Thoracic aorta (tissue), 2 donors: ENCODE results near the gene HMGN1. TPM values are rescaled to one million over a fixed set of nuclear protein-coding genes. Genes with fewer than 3 reads are reported as not detected.

Experiments used
- ATAC-seq: fragments of 150-250 bp; one replicate; pipeline ENCODE4 v1.8.0; 2017; ENCODE audit warnings: low read depth; ENCODE audit not compliant: insufficient number of reproducible peaks, low FRiP score
- DNase-seq: peaks from one replicate; pipeline ENCODE4 v3.0.0-alpha.2; 2020; ENCODE audit warnings: low spot score
- H3K27ac ChIP-seq, 2 donors: fragments of 200-600 bp; sonication (generic); 1 replicate in 1 of 2; 2 replicates in 1 of 2; pipeline ENCODE4 v1.5.1; 2016; ENCODE audit warnings: mild to moderate bottlenecking in 2 of 2, moderate library complexity in 2 of 2
- H3K27me3 ChIP-seq: fragments of 200-600 bp; sonication (generic); replicated peaks from 2 replicates; pipeline ENCODE4 v1.6.0; 2016; ENCODE audit warnings: mild to moderate bottlenecking; ENCODE audit not compliant: insufficient read depth
- H3K36me3 ChIP-seq: fragments of 200-600 bp; sonication (generic); one replicate; pipeline ENCODE4 v1.5.1; 2016
- H3K4me1 ChIP-seq, 2 donors: fragments of 200-600 bp; sonication (generic); 1 replicate in 1 of 2; 2 replicates in 1 of 2; pipeline versions ENCODE4 v1.5.1 to v1.6.0; 2016; ENCODE audit warnings: low read depth in 2 of 2, mild to moderate bottlenecking in 1 of 2; ENCODE audit not compliant: control insufficient read depth in 1 of 2
- H3K4me3 ChIP-seq: fragments of 200-600 bp; sonication (generic); 2 replicates; pipeline ENCODE4 v1.5.1; 2016; ENCODE audit warnings: mild to moderate bottlenecking
- H3K9me3 ChIP-seq: fragments of 200-600 bp; sonication (generic); 2 replicates; pipeline ENCODE4 v1.5.1; 2016
- CTCF ChIP-seq: fragments of 200-600 bp; sonication (generic); IDR thresholded peaks from one replicate; pipeline ENCODE4 v1.5.1; 2019; ENCODE audit warnings: antibody characterized with exemption
- total RNA-seq, 2 donors: library from RNA; depleted of rRNA; stranded (reverse); fragments of >200 nt; gene quantifications; one replicate each; pipeline versions ENCODE4 v1.1.0 to v1.2.3, GENCODE V29; 2016

HMGN1 gene
- total RNA-seq, 2 donors from 2014 or later, result 32.0 to 65.2 TPM

- H3K4me3 ChIP-seq, result no peak overlapping the region
Measured at GRCh38 chr21:39366563-39366962, 17.7 kb upstream of the HMGN1 start.

GRCh38 chr21:39364949-39365348 is 16.1 kb upstream of the HMGN1 start:
- peak overlapping the region in 1 of 2 donors; percentile 25 for H3K27ac ChIP-seq
- H3K36me3 ChIP-seq, result no peaks in the 10 kb centered on the region
- H3K27me3 ChIP-seq, result no peaks in the 10 kb centered on the region
- H3K4me1 ChIP-seq, result peaks cover 0 to 11% of the 10 kb centered on the region in 2 donors
- no peak for TF ChIP-seq CTCF
- H3K4me3 ChIP-seq, result no peak overlapping the region
- DNase-seq (no peak), ATAC-seq (no peak)
- no peaks in the 10 kb centered on the region for H3K9me3 ChIP-seq

More at GRCh38 chr21:39366563-39366962, 17.7 kb upstream of the HMGN1 start:
- ATAC-seq (no peak), DNase-seq (no peak)
- Histone ChIP-seq H3K9me3 (no peaks in the 10 kb centered on the region), H3K27me3 (no peaks in the 10 kb centered on the region), H3K36me3 (no peaks in the 10 kb centered on the region), H3K4me1 (peaks cover 0 to 11% of the 10 kb centered on the region in 2 donors), H3K27ac (no peak overlapping the region)
- no peak for TF ChIP-seq CTCF

GRCh38 chr21:39363607-39364555 is 15.0 kb upstream of the HMGN1 start:
- Histone ChIP-seq H3K9me3 (no peaks in the 10 kb centered on the region), H3K4me3 (no peak overlapping the region), H3K36me3 (no peaks in the 10 kb centered on the region), H3K4me1 (peaks cover 0 to 11% of the 10 kb centered on the region in 2 donors), H3K27ac (peak overlapping the region in 1 of 2 donors; percentile 25), H3K27me3 (no peaks in the 10 kb centered on the region)
- TF ChIP-seq CTCF, result no peak
- DNase-seq (no peak), ATAC-seq (no peak)

GRCh38 chr21:39362733-39363132 is 13.8 kb upstream of the HMGN1 start:
- DNase-seq (no peak), ATAC-seq (no peak)
- peaks cover 0 to 11% of the 10 kb centered on the region in 2 donors for H3K4me1 ChIP-seq
- no peak for TF ChIP-seq CTCF
- H3K9me3 ChIP-seq, result no peaks in the 10 kb centered on the region
- H3K27me3 ChIP-seq, result no peaks in the 10 kb centered on the region
- H3K4me3 ChIP-seq, result no peak overlapping the region
- H3K36me3 ChIP-seq, result no peaks in the 10 kb centered on the region
- no peak overlapping the region for H3K27ac ChIP-seq

GRCh38 chr21:39359382-39359781 is 10.5 kb upstream of the HMGN1 start:
- H3K9me3 ChIP-seq, result no peaks in the 10 kb centered on the region
- DNase-seq (no peak), ATAC-seq (no peak)
- no peaks in the 10 kb centered on the region for H3K27me3 ChIP-seq
- no peak for TF ChIP-seq CTCF
- H3K4me3 ChIP-seq, result no peak overlapping the region
- no peak overlapping the region for H3K27ac ChIP-seq
- no peaks in the 10 kb centered on the region for H3K36me3 ChIP-seq
- H3K4me1 ChIP-seq, result peaks cover 0 to 5% of the 10 kb centered on the region in 2 donors
